Neuronal stem cell (in vitro differentiated cells): Measurements from ENCODE around the gene MPZL2.
A peak's percentile ranks its signal among the peaks of the same experiment; 100 is the strongest.

Experiments
- DNase-seq: peaks from one replicate; pipeline ENCODE4 v3.0.0-alpha.2; 2013; ENCODE audit warnings: low spot score
- H2AFZ ChIP-seq: one replicate; pipeline ENCODE4 v1.6.1; 2013; ENCODE audit warnings: mild to moderate bottlenecking, low read length, inconsistent platforms
- H2AK5ac ChIP-seq: 2 replicates; pipeline ENCODE4 v1.6.1; 2013; ENCODE audit warnings: low read depth, mild to moderate bottlenecking, inconsistent platforms, low read length, moderate library complexity, mixed read lengths
- H2BK120ac ChIP-seq: 2 replicates; pipeline ENCODE4 v1.6.1; 2013; ENCODE audit warnings: low read depth, mild to moderate bottlenecking, inconsistent platforms, low read length, moderate library complexity, mixed read lengths
- H2BK12ac ChIP-seq: one replicate; pipeline ENCODE4 v1.6.1; 2013; ENCODE audit warnings: low read length, inconsistent platforms
- H2BK15ac ChIP-seq: 2 replicates; pipeline ENCODE4 v1.6.1; 2013; ENCODE audit warnings: mild to moderate bottlenecking, low read length, inconsistent platforms, mixed read lengths
- H2BK5ac ChIP-seq: one replicate; pipeline ENCODE4 v1.6.1; 2013; ENCODE audit warnings: inconsistent platforms, mild to moderate bottlenecking, low read length, moderate library complexity
- H3K14ac ChIP-seq: one replicate; pipeline ENCODE4 v1.6.1; 2013; ENCODE audit warnings: low read length, inconsistent platforms
- H3K18ac ChIP-seq: 2 replicates; pipeline ENCODE4 v1.6.1; 2013; ENCODE audit warnings: low read length, inconsistent platforms
- H3K23ac ChIP-seq: 2 replicates; pipeline ENCODE4 v1.6.1; 2013; ENCODE audit warnings: low read depth, mild to moderate bottlenecking, mixed read lengths, low read length, inconsistent platforms; ENCODE audit not compliant: poor library complexity
- H3K27ac ChIP-seq: replicated peaks from 3 replicates; pipeline ENCODE4 v1.5.1; 2013; ENCODE audit warnings: low read length, inconsistent platforms
- H3K27me3 ChIP-seq, 3 experiments: 2 replicates each; pipeline ENCODE4 v1.6.1; 2013; ENCODE audit warnings: low read length in 3 of 3, mild to moderate bottlenecking in 2 of 3, inconsistent platforms in 1 of 3, low read depth in 1 of 3, mixed read lengths in 1 of 3, moderate library complexity in 1 of 3; ENCODE audit not compliant: control insufficient read depth in 3 of 3, insufficient read depth in 3 of 3
- H3K36me3 ChIP-seq, 2 donors: replicated peaks in 1 of 2; 2 replicates each; pipeline ENCODE4 v1.6.1; 2013; ENCODE audit warnings: low read length in 2 of 2; ENCODE audit not compliant: control insufficient read depth in 2 of 2, insufficient read depth in 2 of 2
- H3K4ac ChIP-seq: 2 replicates; pipeline ENCODE4 v1.6.1; 2013; ENCODE audit warnings: inconsistent platforms, mild to moderate bottlenecking, low read length, moderate library complexity
- H3K4me1 ChIP-seq, 2 donors: 1 replicate in 1 of 2; 2 replicates in 1 of 2; pipeline ENCODE4 v1.6.1; 2013; ENCODE audit warnings: low read length in 2 of 2, low read depth in 1 of 2; ENCODE audit not compliant: control insufficient read depth in 2 of 2, insufficient read depth in 1 of 2
- H3K4me2 ChIP-seq: one replicate; pipeline ENCODE4 v1.6.1; 2013; ENCODE audit warnings: mild to moderate bottlenecking, low read length, inconsistent platforms; ENCODE audit not compliant: insufficient read depth, poor library complexity, severe bottlenecking
- H3K4me3 ChIP-seq, 2 donors: 2 replicates each; pipeline ENCODE4 v1.5.1; 2013; ENCODE audit warnings: low read length in 2 of 2, mild to moderate bottlenecking in 2 of 2, inconsistent platforms in 1 of 2, moderate library complexity in 1 of 2
- H3K79me1 ChIP-seq: one replicate; pipeline ENCODE4 v1.6.1; 2013; ENCODE audit warnings: low read depth, mild to moderate bottlenecking, inconsistent platforms, low read length, moderate library complexity
- H3K9ac ChIP-seq: one replicate; pipeline ENCODE4 v1.6.1; 2013; ENCODE audit warnings: mild to moderate bottlenecking, low read depth, low read length, inconsistent platforms; ENCODE audit not compliant: poor library complexity
- H3K9me3 ChIP-seq, 2 donors: replicated peaks in 1 of 2; 2 replicates each; pipeline versions ENCODE3 to v1.6.1; 2013; ENCODE audit warnings: low read length in 2 of 2, mild to moderate bottlenecking in 2 of 2, inconsistent platforms in 1 of 2, low read depth in 1 of 2, mixed read lengths in 1 of 2, moderate library complexity in 1 of 2; ENCODE audit not compliant: control insufficient read depth in 2 of 2, insufficient read depth in 1 of 2
- H4K8ac ChIP-seq: one replicate; pipeline ENCODE4 v1.6.1; 2013; ENCODE audit warnings: low read depth, mild to moderate bottlenecking, inconsistent platforms, low read length, moderate library complexity
- H4K91ac ChIP-seq: one replicate; pipeline ENCODE4 v1.6.1; 2013; ENCODE audit warnings: low read length, low read depth, mild to moderate bottlenecking, inconsistent platforms; ENCODE audit not compliant: poor library complexity
- WGBS, 2 donors: extraction: QIAGEN DNeasy Blood & Tissue Kit; methylation state at CpG; one replicate each; pipeline ENCODE4 v1.1.7; 2013; ENCODE audit warnings: missing lambda C conversion rate in 2 of 2, mixed read lengths in 1 of 2; ENCODE audit not compliant: insufficient read length in 2 of 2, insufficient replicate concordance in 1 of 2; ENCODE audit errors: extremely low coverage in 2 of 2; 5-methylcytosine and 5-hydroxymethylcytosine counted together

Gene MPZL2

GRCh38 chr11:118252688-118253087 lies 11.4 kb downstream of the MPZL2 start:
- H3K9me3 ChIP-seq, result peaks cover 0 to 5% of the 10 kb centered on the region in 2 donors
- H3K4ac ChIP-seq, result no peak overlapping the region
- no peak overlapping the region for H2BK12ac ChIP-seq
- peak overlapping the region; percentile 98 for H2AFZ ChIP-seq
- H2AK5ac ChIP-seq, result no peak overlapping the region
- no peak overlapping the region for H4K91ac ChIP-seq
- H3K4me2 ChIP-seq, result no peak overlapping the region
- H3K27me3 ChIP-seq, result peaks cover 0 to 33% (median 0%) of the 10 kb centered on the region in 3 experiments
- no peak overlapping the region for H3K14ac ChIP-seq
- DNase-seq, result no peak
- no peak overlapping the region for H4K8ac ChIP-seq
- H3K27ac ChIP-seq, result no peak overlapping the region
- H3K23ac ChIP-seq, result no peak overlapping the region
- H3K9ac ChIP-seq, result no peak overlapping the region
- H2BK5ac ChIP-seq, result no peak overlapping the region
- H3K36me3 ChIP-seq, result no peaks in the 10 kb centered on the region
- no peak overlapping the region for H2BK120ac ChIP-seq
- H3K79me1 ChIP-seq, result no peaks in the 10 kb centered on the region
- H3K4me3 ChIP-seq, result peak overlapping the region in 1 of 2 donors; percentile 75
- no peak overlapping the region for H3K18ac ChIP-seq
- H2BK15ac ChIP-seq, result no peak overlapping the region
- WGBS, 2 donors, result no CpG with 5 or more reads among the region's 3 CpGs
- no peaks in the 10 kb centered on the region for H3K4me1 ChIP-seq

- H3K14ac ChIP-seq, result no peak within 1 kb of the TSS
- peak within 1 kb of the TSS; percentile 98 for H2AFZ ChIP-seq
- WGBS, 2 donors, result no CpG with 5 or more reads among the region's 33 CpGs
- H4K91ac ChIP-seq, result peak within 1 kb of the TSS; percentile 90
- peak within 1 kb of the TSS; percentile 96 for H3K18ac ChIP-seq
- no peak within 1 kb of the TSS for H2BK15ac ChIP-seq
- H3K4me3 ChIP-seq, result peak within 1 kb of the TSS; percentile 75 to 91
- no peak within 1 kb of the TSS for H3K23ac ChIP-seq
- H3K27me3 ChIP-seq, result peaks cover 0 to 33% (median 0%) of the 10 kb centered on the region in 3 experiments
- peak; percentile 69 for DNase-seq
- H2AK5ac ChIP-seq, result no peak within 1 kb of the TSS
- H4K8ac ChIP-seq, result no peak within 1 kb of the TSS
- no peaks in the 10 kb centered on the region for H3K36me3 ChIP-seq
- H2BK5ac ChIP-seq, result no peak within 1 kb of the TSS
- H2BK12ac ChIP-seq, result peak within 1 kb of the TSS; percentile 18
- H3K27ac ChIP-seq, result peak within 1 kb of the TSS; percentile 80
- H3K4me2 ChIP-seq, result peak within 1 kb of the TSS; percentile 72
- no peaks in the 10 kb centered on the region for H3K79me1 ChIP-seq
- H3K4me1 ChIP-seq, result no peaks in the 10 kb centered on the region
- no peak within 1 kb of the TSS for H3K4ac ChIP-seq
- peak within 1 kb of the TSS; percentile 56 for H3K9ac ChIP-seq
- H2BK120ac ChIP-seq, result no peak within 1 kb of the TSS
- peaks cover 0 to 5% of the 10 kb centered on the region in 2 donors for H3K9me3 ChIP-seq
Observed at GRCh38 chr11:118251858-118252652, 12.0 kb downstream of the MPZL2 start, which contains the start of gene MPZL3. MPZL3 (minus strand) TSS chr11:118252365; CDS start chr11:118252294, 71 bp downstream.

- H4K8ac ChIP-seq, result no peak overlapping the region
- no peak overlapping the region for H3K9ac ChIP-seq
- no peak for DNase-seq
- no peak overlapping the region for H3K4me3 ChIP-seq
- H2BK15ac ChIP-seq, result no peak overlapping the region
- H2AFZ ChIP-seq, result no peak overlapping the region
- no peak overlapping the region for H3K27ac ChIP-seq
- no peak overlapping the region for H4K91ac ChIP-seq
- no peak overlapping the region for H2AK5ac ChIP-seq
- no peaks in the 10 kb centered on the region for H3K79me1 ChIP-seq
- H3K4me1 ChIP-seq, result no peaks in the 10 kb centered on the region
- WGBS, 2 donors, result no CpG with 5 or more reads among the region's 1 CpG
- H3K4me2 ChIP-seq, result no peak overlapping the region
- H3K18ac ChIP-seq, result no peak overlapping the region
- H3K4ac ChIP-seq, result no peak overlapping the region
- peaks cover 0 to 50% (median 2%) of the 10 kb centered on the region in 3 experiments for H3K27me3 ChIP-seq
- H3K23ac ChIP-seq, result no peak overlapping the region
- no peak overlapping the region for H2BK120ac ChIP-seq
- no peak overlapping the region for H3K14ac ChIP-seq
- H2BK12ac ChIP-seq, result no peak overlapping the region
- H3K36me3 ChIP-seq, result no peaks in the 10 kb centered on the region
- H2BK5ac ChIP-seq, result no peak overlapping the region
- H3K9me3 ChIP-seq, result no peaks in the 10 kb centered on the region
Observed at GRCh38 chr11:118247041-118247440, 17.1 kb downstream of the MPZL2 start.

- Histone ChIP-seq H3K9me3 (no peaks in the 10 kb centered on the region), H4K91ac (no peak overlapping the region), H3K79me1 (no peaks in the 10 kb centered on the region), H3K14ac (no peak overlapping the region), H2AK5ac (no peak overlapping the region), H4K8ac (no peak overlapping the region), H3K18ac (no peak overlapping the region), H2BK12ac (no peak overlapping the region), H2BK5ac (no peak overlapping the region), H3K23ac (no peak overlapping the region), H2BK120ac (no peak overlapping the region), H2BK15ac (no peak overlapping the region), H3K9ac (no peak overlapping the region), H3K27ac (no peak overlapping the region), H3K4me1 (no peaks in the 10 kb centered on the region), H3K27me3 (peaks cover 0 to 60% (median 2%) of the 10 kb centered on the region in 3 experiments), H3K4ac (no peak overlapping the region), H3K4me2 (no peak overlapping the region), H2AFZ (no peak overlapping the region), H3K36me3 (no peaks in the 10 kb centered on the region), H3K4me3 (no peak overlapping the region)
- no peak for DNase-seq
- no CpG with 5 or more reads among the region's 3 CpGs for WGBS, 2 donors
Observed at GRCh38 chr11:118245936-118246562, 18.0 kb downstream of the MPZL2 start.
